Neuronal stem cell (in vitro differentiated cells): ENCODE results near the gene B9D1.
A peak's percentile ranks its signal among the peaks of the same experiment; 100 is the strongest.

ENCODE experiments used
- DNase-seq: peaks from one replicate; pipeline ENCODE4 v3.0.0-alpha.2; 2013; ENCODE audit warnings: low spot score
- H2AFZ ChIP-seq: one replicate; pipeline ENCODE4 v1.6.1; 2013; ENCODE audit warnings: mild to moderate bottlenecking, low read length, inconsistent platforms
- H2AK5ac ChIP-seq: 2 replicates; pipeline ENCODE4 v1.6.1; 2013; ENCODE audit warnings: low read depth, mild to moderate bottlenecking, inconsistent platforms, low read length, moderate library complexity, mixed read lengths
- H2BK120ac ChIP-seq: 2 replicates; pipeline ENCODE4 v1.6.1; 2013; ENCODE audit warnings: low read depth, mild to moderate bottlenecking, inconsistent platforms, low read length, moderate library complexity, mixed read lengths
- H2BK12ac ChIP-seq: one replicate; pipeline ENCODE4 v1.6.1; 2013; ENCODE audit warnings: low read length, inconsistent platforms
- H2BK15ac ChIP-seq: 2 replicates; pipeline ENCODE4 v1.6.1; 2013; ENCODE audit warnings: mild to moderate bottlenecking, low read length, inconsistent platforms, mixed read lengths
- H2BK5ac ChIP-seq: one replicate; pipeline ENCODE4 v1.6.1; 2013; ENCODE audit warnings: inconsistent platforms, mild to moderate bottlenecking, low read length, moderate library complexity
- H3K14ac ChIP-seq: one replicate; pipeline ENCODE4 v1.6.1; 2013; ENCODE audit warnings: low read length, inconsistent platforms
- H3K18ac ChIP-seq: 2 replicates; pipeline ENCODE4 v1.6.1; 2013; ENCODE audit warnings: low read length, inconsistent platforms
- H3K23ac ChIP-seq: 2 replicates; pipeline ENCODE4 v1.6.1; 2013; ENCODE audit warnings: low read depth, mild to moderate bottlenecking, mixed read lengths, low read length, inconsistent platforms; ENCODE audit not compliant: poor library complexity
- H3K27ac ChIP-seq: replicated peaks from 3 replicates; pipeline ENCODE4 v1.5.1; 2013; ENCODE audit warnings: low read length, inconsistent platforms
- H3K27me3 ChIP-seq, 3 experiments: 2 replicates each; pipeline ENCODE4 v1.6.1; 2013; ENCODE audit warnings: low read length in 3 of 3, mild to moderate bottlenecking in 2 of 3, inconsistent platforms in 1 of 3, low read depth in 1 of 3, mixed read lengths in 1 of 3, moderate library complexity in 1 of 3; ENCODE audit not compliant: control insufficient read depth in 3 of 3, insufficient read depth in 3 of 3
- H3K36me3 ChIP-seq, 2 donors: replicated peaks in 1 of 2; 2 replicates each; pipeline ENCODE4 v1.6.1; 2013; ENCODE audit warnings: low read length in 2 of 2; ENCODE audit not compliant: control insufficient read depth in 2 of 2, insufficient read depth in 2 of 2
- H3K4ac ChIP-seq: 2 replicates; pipeline ENCODE4 v1.6.1; 2013; ENCODE audit warnings: inconsistent platforms, mild to moderate bottlenecking, low read length, moderate library complexity
- H3K4me1 ChIP-seq, 2 donors: 1 replicate in 1 of 2; 2 replicates in 1 of 2; pipeline ENCODE4 v1.6.1; 2013; ENCODE audit warnings: low read length in 2 of 2, low read depth in 1 of 2; ENCODE audit not compliant: control insufficient read depth in 2 of 2, insufficient read depth in 1 of 2
- H3K4me2 ChIP-seq: one replicate; pipeline ENCODE4 v1.6.1; 2013; ENCODE audit warnings: mild to moderate bottlenecking, low read length, inconsistent platforms; ENCODE audit not compliant: insufficient read depth, poor library complexity, severe bottlenecking
- H3K4me3 ChIP-seq, 2 donors: 2 replicates each; pipeline ENCODE4 v1.5.1; 2013; ENCODE audit warnings: low read length in 2 of 2, mild to moderate bottlenecking in 2 of 2, inconsistent platforms in 1 of 2, moderate library complexity in 1 of 2
- H3K79me1 ChIP-seq: one replicate; pipeline ENCODE4 v1.6.1; 2013; ENCODE audit warnings: low read depth, mild to moderate bottlenecking, inconsistent platforms, low read length, moderate library complexity
- H3K9ac ChIP-seq: one replicate; pipeline ENCODE4 v1.6.1; 2013; ENCODE audit warnings: mild to moderate bottlenecking, low read depth, low read length, inconsistent platforms; ENCODE audit not compliant: poor library complexity
- H3K9me3 ChIP-seq, 2 donors: replicated peaks in 1 of 2; 2 replicates each; pipeline versions ENCODE3 to v1.6.1; 2013; ENCODE audit warnings: low read length in 2 of 2, mild to moderate bottlenecking in 2 of 2, inconsistent platforms in 1 of 2, low read depth in 1 of 2, mixed read lengths in 1 of 2, moderate library complexity in 1 of 2; ENCODE audit not compliant: control insufficient read depth in 2 of 2, insufficient read depth in 1 of 2
- H4K8ac ChIP-seq: one replicate; pipeline ENCODE4 v1.6.1; 2013; ENCODE audit warnings: low read depth, mild to moderate bottlenecking, inconsistent platforms, low read length, moderate library complexity
- H4K91ac ChIP-seq: one replicate; pipeline ENCODE4 v1.6.1; 2013; ENCODE audit warnings: low read length, low read depth, mild to moderate bottlenecking, inconsistent platforms; ENCODE audit not compliant: poor library complexity
- WGBS, 2 donors: extraction: QIAGEN DNeasy Blood & Tissue Kit; methylation state at CpG; one replicate each; pipeline ENCODE4 v1.1.7; 2013; ENCODE audit warnings: missing lambda C conversion rate in 2 of 2, mixed read lengths in 1 of 2; ENCODE audit not compliant: insufficient read length in 2 of 2, insufficient replicate concordance in 1 of 2; ENCODE audit errors: extremely low coverage in 2 of 2; 5-methylcytosine and 5-hydroxymethylcytosine counted together

The B9D1 gene

DNA sequence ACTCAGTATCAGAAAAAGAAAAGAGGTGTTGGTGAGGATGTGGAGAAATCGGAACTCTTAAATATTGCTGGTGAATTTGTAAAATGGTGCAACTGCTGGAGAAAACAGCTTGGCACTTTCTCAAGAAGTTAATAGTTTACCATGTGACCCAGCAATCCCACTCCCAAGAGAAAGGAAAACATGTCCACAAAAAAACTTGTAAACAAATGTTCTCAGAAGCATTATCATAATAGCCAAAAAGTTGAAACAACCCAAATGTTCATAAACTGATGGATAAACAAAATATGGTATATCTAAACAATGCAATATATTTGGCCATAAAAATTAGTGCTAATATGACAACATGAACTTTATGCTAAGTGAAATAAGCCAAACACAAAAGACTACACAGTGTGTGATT lies 13.2 kb upstream of the B9D1 start:
- Histone ChIP-seq H3K27me3 (no peaks in the 10 kb centered on the region), H2BK120ac (no peak overlapping the region), H3K9me3 (no peaks in the 10 kb centered on the region), H3K23ac (no peak overlapping the region), H3K14ac (no peak overlapping the region), H3K36me3 (peaks cover 12 to 22% of the 10 kb centered on the region in 2 donors), H4K91ac (no peak overlapping the region), H2BK12ac (no peak overlapping the region), H3K18ac (no peak overlapping the region), H3K79me1 (peaks cover 6% of the 10 kb centered on the region), H3K4me1 (peaks cover 9 to 11% of the 10 kb centered on the region in 2 donors), H3K9ac (no peak overlapping the region), H3K27ac (no peak overlapping the region), H4K8ac (no peak overlapping the region), H3K4me3 (no peak overlapping the region), H2AK5ac (no peak overlapping the region), H2AFZ (no peak overlapping the region), H3K4ac (no peak overlapping the region), H2BK15ac (no peak overlapping the region), H2BK5ac (no peak overlapping the region), H3K4me2 (no peak overlapping the region)
- no CpG with 5 or more reads among the region's 1 CpG for WGBS, 2 donors
- DNase-seq: no peak

DNA sequence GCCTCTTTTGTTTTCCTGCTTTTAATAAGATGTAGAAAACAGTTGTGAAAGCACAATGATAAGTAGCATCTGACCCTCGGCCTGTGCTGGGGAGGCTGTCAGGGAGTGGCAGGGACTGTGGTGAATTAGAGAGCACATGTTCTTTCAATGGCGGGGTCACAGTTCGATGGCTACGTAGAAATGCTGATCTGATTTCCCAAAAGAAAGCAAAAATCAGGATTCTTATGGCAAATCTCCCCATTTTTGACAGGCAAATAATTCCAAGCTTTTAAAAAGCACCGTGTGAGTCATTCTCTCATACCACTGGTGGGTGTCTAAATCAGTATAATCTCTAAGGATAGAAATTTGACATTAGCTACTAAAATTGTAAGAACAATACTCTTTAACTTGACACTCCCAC lies 11.6 kb upstream of the B9D1 start:
- Histone ChIP-seq H2BK15ac (no peak overlapping the region), H3K79me1 (peaks cover 4% of the 10 kb centered on the region), H3K4ac (no peak overlapping the region), H3K14ac (no peak overlapping the region), H3K36me3 (peaks cover 0 to 6% of the 10 kb centered on the region in 2 donors), H3K4me3 (no peak overlapping the region), H2AK5ac (no peak overlapping the region), H2AFZ (no peak overlapping the region), H3K9ac (no peak overlapping the region), H3K4me1 (peaks cover 3 to 5% of the 10 kb centered on the region in 2 donors), H3K27ac (no peak overlapping the region), H2BK5ac (no peak overlapping the region), H3K27me3 (no peaks in the 10 kb centered on the region), H4K8ac (no peak overlapping the region), H2BK120ac (no peak overlapping the region), H3K4me2 (no peak overlapping the region), H2BK12ac (no peak overlapping the region), H3K23ac (no peak overlapping the region), H3K9me3 (no peaks in the 10 kb centered on the region), H3K18ac (no peak overlapping the region), H4K91ac (no peak overlapping the region)
- no peak for DNase-seq
- WGBS, 2 donors: no CpG with 5 or more reads among the region's 5 CpGs

DNA sequence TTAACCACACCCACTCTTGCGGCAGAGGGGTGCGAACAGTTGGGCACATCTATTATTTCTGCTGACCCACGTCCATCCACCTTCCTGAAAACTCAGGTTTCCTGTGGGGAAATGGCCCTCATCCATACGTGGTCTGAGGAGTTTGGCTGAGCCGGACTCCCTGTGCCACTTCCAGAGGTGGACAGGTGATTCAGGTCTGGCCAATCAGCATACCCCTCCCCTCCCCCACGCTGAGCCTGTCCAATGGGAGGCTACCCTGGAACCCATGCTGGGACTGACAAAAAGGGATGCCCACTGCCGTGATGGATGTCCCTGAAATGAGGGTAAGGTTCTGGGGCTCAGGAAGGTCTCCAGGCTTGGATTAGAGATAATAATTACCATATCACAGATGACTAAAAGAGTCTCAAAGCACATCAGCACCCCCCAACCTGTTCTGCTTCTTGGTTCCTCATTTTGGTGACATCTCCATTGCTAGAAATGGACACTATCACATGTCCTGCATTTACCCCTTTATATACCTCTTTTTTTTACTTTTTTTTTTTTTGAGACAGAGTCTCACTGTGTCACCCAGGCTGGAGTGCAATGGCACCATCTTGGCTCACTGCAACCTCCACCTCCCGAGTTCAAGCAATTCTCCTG lies 10.5 kb upstream of the B9D1 start:
- Histone ChIP-seq H3K14ac (no peak overlapping the region), H4K91ac (peak overlapping the region; percentile 46), H2BK5ac (no peak overlapping the region), H3K36me3 (peaks cover 0 to 4% of the 10 kb centered on the region in 2 donors), H2AK5ac (no peak overlapping the region), H2AFZ (no peak overlapping the region), H2BK15ac (no peak overlapping the region), H4K8ac (no peak overlapping the region), H3K18ac (no peak overlapping the region), H3K27ac (no peak overlapping the region), H3K4me1 (peaks cover 0 to 3% of the 10 kb centered on the region in 2 donors), H2BK12ac (no peak overlapping the region), H3K79me1 (no peaks in the 10 kb centered on the region), H3K4ac (no peak overlapping the region), H2BK120ac (no peak overlapping the region), H3K4me3 (no peak overlapping the region), H3K27me3 (no peaks in the 10 kb centered on the region), H3K4me2 (no peak overlapping the region), H3K23ac (no peak overlapping the region), H3K9ac (no peak overlapping the region), H3K9me3 (no peaks in the 10 kb centered on the region)
- no peak for DNase-seq
- no CpG with 5 or more reads among the region's 8 CpGs for WGBS, 2 donors

DNA sequence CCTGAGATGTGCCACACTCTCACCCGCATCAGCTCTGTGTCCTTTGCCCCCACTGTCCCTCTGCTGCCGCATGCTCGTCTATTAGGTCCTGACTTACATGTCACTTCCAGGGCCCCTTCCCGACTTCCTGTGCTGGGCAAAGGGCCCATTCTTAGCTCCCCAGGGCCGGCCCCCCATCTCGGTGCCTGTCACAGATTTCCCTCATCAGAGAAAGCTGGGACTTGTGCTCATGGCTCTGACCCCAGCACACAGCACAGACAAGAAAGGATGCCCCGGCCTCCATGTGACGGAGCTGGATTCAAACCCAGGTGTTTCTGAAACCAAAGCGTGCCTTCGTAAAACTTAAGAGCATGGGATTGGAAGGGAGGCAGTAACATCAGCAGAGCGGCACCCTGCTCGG lies 9.9 kb upstream of the B9D1 start:
- H3K4me1 ChIP-seq: peaks cover 0 to 3% of the 10 kb centered on the region in 2 donors
- WGBS, 2 donors: no CpG with 5 or more reads among the region's 12 CpGs
- no peak overlapping the region for H3K4me3 ChIP-seq
- no peak overlapping the region for H2BK5ac ChIP-seq
- no peaks in the 10 kb centered on the region for H3K79me1 ChIP-seq
- peaks cover 0 to 4% of the 10 kb centered on the region in 2 donors for H3K36me3 ChIP-seq
- no peak overlapping the region for H2BK15ac ChIP-seq
- no peak overlapping the region for H3K14ac ChIP-seq
- H4K91ac ChIP-seq: peak overlapping the region; percentile 46
- no peak overlapping the region for H3K4ac ChIP-seq
- H3K23ac ChIP-seq: no peak overlapping the region
- no peak for DNase-seq
- no peak overlapping the region for H3K18ac ChIP-seq
- H2BK12ac ChIP-seq: no peak overlapping the region
- H3K9me3 ChIP-seq: no peaks in the 10 kb centered on the region
- no peak overlapping the region for H2AFZ ChIP-seq
- H3K9ac ChIP-seq: no peak overlapping the region
- no peaks in the 10 kb centered on the region for H3K27me3 ChIP-seq
- no peak overlapping the region for H2AK5ac ChIP-seq
- no peak overlapping the region for H3K4me2 ChIP-seq
- no peak overlapping the region for H2BK120ac ChIP-seq
- H4K8ac ChIP-seq: no peak overlapping the region
- no peak overlapping the region for H3K27ac ChIP-seq
